ENCODE data around the gene BTBD17. TPM values are rescaled to one million over a fixed set of nuclear protein-coding genes. Genes with fewer than 3 reads are reported as not detected.

The BTBD17 gene
- total RNA-seq, 2 donors from 2014 or later: 0.18 TPM; not detected in 1

DNA sequence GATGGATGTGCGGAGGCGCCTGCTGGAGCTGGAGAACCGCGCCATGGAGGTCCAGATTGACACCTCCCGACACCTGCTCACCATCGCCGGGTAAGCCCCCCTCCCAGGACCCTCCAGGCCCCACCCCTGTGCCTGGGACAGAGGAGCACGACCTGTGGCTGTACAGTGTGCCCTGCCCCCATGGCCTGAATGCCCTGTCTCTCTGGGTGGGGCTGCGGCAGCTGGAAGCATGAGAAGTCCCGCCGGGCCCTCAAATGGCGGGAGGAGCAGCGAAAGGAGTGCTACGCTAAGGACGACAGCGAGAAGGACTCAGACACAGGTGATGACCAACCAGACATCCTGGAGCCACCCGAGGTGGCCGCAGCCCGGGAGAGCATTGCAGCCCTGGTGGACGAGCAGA, 11.2 kb downstream of the BTBD17 start:
- Mint-ChIP-seq H3K9me3 (no peaks in the 10 kb centered on the region), H3K4me1 (no peaks in the 10 kb centered on the region), H3K27me3 (ENCODE audit: insufficient read depth) (peaks cover 80% of the 10 kb centered on the region), H3K27ac (no peak overlapping the region), H3K36me3 (ENCODE audit: low read depth) (no peaks in the 10 kb centered on the region), H3K4me3 (no peak overlapping the region)
- H3K27ac ChIP-seq (ENCODE audit: low read depth, low read length): no peak overlapping the region
- H3K9me3 ChIP-seq (ENCODE audit: control insufficient read depth, low read length): no peaks in the 10 kb centered on the region
- H3K27me3 ChIP-seq (ENCODE audit: control insufficient read depth, insufficient read depth, low read length, poor library complexity, severe bottlenecking): peaks cover 72% of the 10 kb centered on the region
- no peaks in the 10 kb centered on the region for H3K4me1 ChIP-seq (ENCODE audit: control insufficient read depth, insufficient read depth, low read length)
- no peak for DNase-seq
- WGBS, 2 experiments (ENCODE audit: insufficient coverage in 1 of 2, insufficient read length in 1 of 2): 86 to 87% methylated on average over 17 to 20 of the region's 20 CpGs
- no peak overlapping the region for H3K9ac ChIP-seq (ENCODE audit: extremely low read depth, low read length, poor library complexity, severe bottlenecking)
- H3K36me3 ChIP-seq (ENCODE audit: control insufficient read depth, insufficient read depth, low read length): no peaks in the 10 kb centered on the region
- TF ChIP-seq, protein P1, sequence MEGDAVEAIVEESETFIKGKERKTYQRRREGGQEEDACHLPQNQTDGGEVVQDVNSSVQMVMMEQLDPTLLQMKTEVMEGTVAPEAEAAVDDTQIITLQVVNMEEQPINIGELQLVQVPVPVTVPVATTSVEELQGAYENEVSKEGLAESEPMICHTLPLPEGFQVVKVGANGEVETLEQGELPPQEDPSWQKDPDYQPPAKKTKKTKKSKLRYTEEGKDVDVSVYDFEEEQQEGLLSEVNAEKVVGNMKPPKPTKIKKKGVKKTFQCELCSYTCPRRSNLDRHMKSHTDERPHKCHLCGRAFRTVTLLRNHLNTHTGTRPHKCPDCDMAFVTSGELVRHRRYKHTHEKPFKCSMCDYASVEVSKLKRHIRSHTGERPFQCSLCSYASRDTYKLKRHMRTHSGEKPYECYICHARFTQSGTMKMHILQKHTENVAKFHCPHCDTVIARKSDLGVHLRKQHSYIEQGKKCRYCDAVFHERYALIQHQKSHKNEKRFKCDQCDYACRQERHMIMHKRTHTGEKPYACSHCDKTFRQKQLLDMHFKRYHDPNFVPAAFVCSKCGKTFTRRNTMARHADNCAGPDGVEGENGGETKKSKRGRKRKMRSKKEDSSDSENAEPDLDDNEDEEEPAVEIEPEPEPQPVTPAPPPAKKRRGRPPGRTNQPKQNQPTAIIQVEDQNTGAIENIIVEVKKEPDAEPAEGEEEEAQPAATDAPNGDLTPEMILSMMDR (conservative IDR thresholded peaks at IDR 0.05): no peak
- H3K4me3 ChIP-seq (ENCODE audit: low read length): no peak overlapping the region

DNA sequence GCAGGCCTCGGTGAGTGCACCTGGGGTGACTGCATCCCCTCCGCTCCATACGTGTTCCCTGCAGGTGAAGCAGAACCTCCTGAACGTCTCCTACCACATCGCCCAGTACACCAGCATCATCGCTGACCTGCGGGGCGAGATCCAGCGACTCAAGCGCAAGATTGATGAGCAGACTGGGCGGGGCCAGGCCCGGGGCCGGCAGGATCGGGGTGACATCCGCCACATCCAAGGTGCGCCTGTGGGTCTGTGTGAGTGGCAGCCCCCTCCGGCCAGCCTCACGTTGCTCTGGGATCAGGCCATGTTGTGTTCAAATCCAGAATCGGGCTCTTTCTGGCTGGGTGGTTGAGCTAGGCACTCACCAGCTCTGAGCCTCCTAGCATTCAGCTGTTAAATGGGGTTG, 12.5 kb downstream of the BTBD17 start:
- Mint-ChIP-seq H3K27ac (no peak overlapping the region), H3K4me1 (no peaks in the 10 kb centered on the region), H3K4me3 (no peak overlapping the region), H3K9me3 (no peaks in the 10 kb centered on the region), H3K27me3 (ENCODE audit: insufficient read depth) (peaks cover 69% of the 10 kb centered on the region), H3K36me3 (ENCODE audit: low read depth) (no peaks in the 10 kb centered on the region)
- no peak overlapping the region for H3K4me3 ChIP-seq (ENCODE audit: low read length)
- H3K9ac ChIP-seq (ENCODE audit: extremely low read depth, low read length, poor library complexity, severe bottlenecking): no peak overlapping the region
- no peaks in the 10 kb centered on the region for H3K9me3 ChIP-seq (ENCODE audit: control insufficient read depth, low read length)
- no peak for DNase-seq
- WGBS, 2 experiments (ENCODE audit: insufficient coverage in 1 of 2, insufficient read length in 1 of 2): 89 to 96% methylated on average over 17 to 19 of the region's 19 CpGs
- TF ChIP-seq, protein P1 (conservative IDR thresholded peaks at IDR 0.05): no peak
- H3K27ac ChIP-seq (ENCODE audit: low read depth, low read length): no peak overlapping the region
- H3K36me3 ChIP-seq (ENCODE audit: control insufficient read depth, insufficient read depth, low read length): no peaks in the 10 kb centered on the region
- H3K4me1 ChIP-seq (ENCODE audit: control insufficient read depth, insufficient read depth, low read length): no peaks in the 10 kb centered on the region
- H3K27me3 ChIP-seq (ENCODE audit: control insufficient read depth, insufficient read depth, low read length, poor library complexity, severe bottlenecking): peaks cover 59% of the 10 kb centered on the region

DNA sequence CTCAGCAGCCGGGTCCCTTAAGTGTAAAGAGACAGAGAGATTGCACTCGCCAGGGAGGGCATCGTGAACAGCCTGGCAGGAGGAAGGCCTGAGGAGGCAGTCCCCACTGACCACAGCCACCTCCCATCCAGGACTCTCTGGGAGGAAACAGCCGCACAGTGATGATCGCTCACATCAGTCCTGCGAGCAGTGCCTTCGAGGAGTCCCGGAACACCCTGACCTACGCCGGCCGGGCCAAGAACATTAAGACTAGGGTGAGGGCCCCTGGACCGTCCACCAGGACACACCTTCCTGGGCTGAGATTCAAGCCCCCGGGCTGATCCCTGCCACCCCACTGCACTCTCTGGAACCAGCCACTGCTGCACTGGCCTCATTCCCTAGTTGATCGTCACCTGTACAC, 14.0 kb downstream of the BTBD17 start:
- no peaks in the 10 kb centered on the region for H3K4me1 Mint-ChIP-seq
- Histone ChIP-seq H3K36me3 (ENCODE audit: control insufficient read depth, insufficient read depth, low read length) (no peaks in the 10 kb centered on the region), H3K27ac (ENCODE audit: low read depth, low read length) (no peak overlapping the region), H3K9me3 (ENCODE audit: control insufficient read depth, low read length) (no peaks in the 10 kb centered on the region), H3K4me1 (ENCODE audit: control insufficient read depth, insufficient read depth, low read length) (no peaks in the 10 kb centered on the region), H3K4me3 (ENCODE audit: low read length) (no peak overlapping the region), H3K9ac (ENCODE audit: extremely low read depth, low read length, poor library complexity, severe bottlenecking) (no peak overlapping the region), H3K27me3 (ENCODE audit: control insufficient read depth, insufficient read depth, low read length, poor library complexity, severe bottlenecking) (peaks cover 44% of the 10 kb centered on the region)
- H3K4me3 Mint-ChIP-seq: no peak overlapping the region
- H3K27me3 Mint-ChIP-seq (ENCODE audit: insufficient read depth): peaks cover 54% of the 10 kb centered on the region
- TF ChIP-seq, protein P1 (conservative IDR thresholded peaks at IDR 0.05): no peak
- H3K27ac Mint-ChIP-seq: no peak overlapping the region
- WGBS, 2 experiments (ENCODE audit: insufficient coverage in 1 of 2, insufficient read length in 1 of 2): 89 to 95% methylated on average over 13 to 14 of the region's 14 CpGs
- no peak for DNase-seq
- no peaks in the 10 kb centered on the region for H3K36me3 Mint-ChIP-seq (ENCODE audit: low read depth)
- H3K9me3 Mint-ChIP-seq: no peaks in the 10 kb centered on the region

All from endodermal cell (in vitro differentiated cells).